H9 (cell line): ENCODE measurements around the gene PHF10. TPM values are rescaled to one million over a fixed set of nuclear protein-coding genes. Genes with fewer than 3 reads are reported as not detected.
A peak's percentile ranks its signal among the peaks of the same experiment; 100 is the strongest.

ENCODE experiments used
- DNase-seq: peaks from one replicate; pipeline ENCODE4 v3.0.0-alpha.2; 2017
- H2AFZ ChIP-seq: one replicate; pipeline ENCODE4 v1.6.1; 2013; ENCODE audit warnings: mild to moderate bottlenecking, low read length, control low read depth, moderate library complexity
- H2AK5ac ChIP-seq: 2 replicates; pipeline ENCODE4 v1.6.1; 2013; ENCODE audit warnings: low read length, control low read depth, mixed read lengths; ENCODE audit not compliant: insufficient read length
- H2BK120ac ChIP-seq: one replicate; pipeline ENCODE4 v1.6.1; 2013; ENCODE audit warnings: low read depth, mild to moderate bottlenecking, low read length, control low read depth, inconsistent platforms; ENCODE audit not compliant: poor library complexity, severe bottlenecking
- H2BK12ac ChIP-seq: 2 replicates; pipeline ENCODE4 v1.6.1; 2013; ENCODE audit warnings: low read length, control low read depth, mixed read lengths, low read depth; ENCODE audit not compliant: insufficient read length
- H2BK15ac ChIP-seq: 2 replicates; pipeline ENCODE4 v1.6.1; 2013; ENCODE audit warnings: low read depth, low read length, control low read depth
- H2BK20ac ChIP-seq: one replicate; pipeline ENCODE4 v1.6.1; 2013; ENCODE audit warnings: low read depth, mild to moderate bottlenecking, low read length, control low read depth, inconsistent platforms; ENCODE audit not compliant: poor library complexity, severe bottlenecking
- H2BK5ac ChIP-seq: 2 replicates; pipeline ENCODE4 v1.6.1; 2013; ENCODE audit warnings: low read length, control low read depth, mixed read lengths; ENCODE audit not compliant: insufficient read length
- H3K14ac ChIP-seq: 2 replicates; pipeline ENCODE4 v1.6.1; 2013; ENCODE audit warnings: low read length, control low read depth; ENCODE audit not compliant: insufficient read depth
- H3K18ac ChIP-seq: 2 replicates; pipeline ENCODE4 v1.6.1; 2013; ENCODE audit warnings: low read depth, mild to moderate bottlenecking, mixed read lengths, low read length, control low read depth; ENCODE audit not compliant: insufficient read length
- H3K23ac ChIP-seq: 2 replicates; pipeline ENCODE4 v1.6.1; 2013; ENCODE audit warnings: low read length, control low read depth, mixed read lengths, low read depth; ENCODE audit not compliant: insufficient read length
- H3K23me2 ChIP-seq: 2 replicates; pipeline ENCODE4 v1.6.1; 2013; ENCODE audit warnings: low read depth, mild to moderate bottlenecking, mixed read lengths, low read length, control low read depth; ENCODE audit not compliant: insufficient read length, poor library complexity, severe bottlenecking
- H3K27ac ChIP-seq: 2 replicates; pipeline ENCODE4 v1.5.1; 2013; ENCODE audit warnings: low read length, control low read depth, mixed read lengths, low read depth; ENCODE audit not compliant: insufficient read length
- H3K27me3 ChIP-seq: 2 replicates; pipeline ENCODE4 v1.6.1; 2013; ENCODE audit warnings: low read length, control low read depth, inconsistent platforms; ENCODE audit not compliant: insufficient read depth
- H3K4ac ChIP-seq: 2 replicates; pipeline ENCODE4 v1.6.1; 2013; ENCODE audit warnings: low read depth, mild to moderate bottlenecking, control low read depth, inconsistent platforms, low read length, moderate library complexity
- H3K4me1 ChIP-seq: 2 replicates; pipeline ENCODE4 v1.6.1; 2013; ENCODE audit warnings: low read length, control low read depth, inconsistent platforms; ENCODE audit not compliant: insufficient read depth
- H3K4me2 ChIP-seq: 2 replicates; pipeline ENCODE4 v1.6.1; 2013; ENCODE audit warnings: low read length, control low read depth, mixed read lengths; ENCODE audit not compliant: insufficient read length, insufficient read depth
- H3K56ac ChIP-seq: 2 replicates; pipeline ENCODE4 v1.6.1; 2013; ENCODE audit warnings: low read depth, mild to moderate bottlenecking, mixed read lengths, low read length, control low read depth; ENCODE audit not compliant: insufficient read length
- H3K79me1 ChIP-seq: 2 replicates; pipeline ENCODE4 v1.6.1; 2013; ENCODE audit warnings: low read depth, mild to moderate bottlenecking, moderate library complexity, low read length, control low read depth, inconsistent platforms; ENCODE audit not compliant: insufficient read depth, poor library complexity, severe bottlenecking
- H3K79me2 ChIP-seq: 2 replicates; pipeline ENCODE4 v1.6.1; 2013; ENCODE audit warnings: low read length, control low read depth, inconsistent platforms; ENCODE audit not compliant: insufficient read depth
- H3K9ac ChIP-seq: 2 replicates; pipeline ENCODE4 v1.6.1; 2013; ENCODE audit warnings: low read length, control low read depth, mixed read lengths; ENCODE audit not compliant: insufficient read length; ENCODE audit errors: extremely low read depth
- H3K9me3 ChIP-seq: one replicate; pipeline ENCODE4 v1.6.1; 2013; ENCODE audit warnings: low read depth, low read length, inconsistent platforms; ENCODE audit not compliant: control insufficient read depth
- H3T11ph ChIP-seq: one replicate; pipeline ENCODE4 v1.6.1; 2013; ENCODE audit warnings: mild to moderate bottlenecking, low read length, control low read depth, inconsistent platforms
- H4K20me1 ChIP-seq: one replicate; pipeline ENCODE4 v1.6.1; 2013; ENCODE audit not compliant: control insufficient read depth, insufficient read length, insufficient read depth
- H4K5ac ChIP-seq: 2 replicates; pipeline ENCODE4 v1.6.1; 2013; ENCODE audit warnings: low read depth, mild to moderate bottlenecking, mixed read lengths, low read length, control low read depth; ENCODE audit not compliant: insufficient read length
- H4K8ac ChIP-seq: replicated peaks from 2 replicates; pipeline ENCODE4 v1.6.1; 2013; ENCODE audit warnings: low read length, control low read depth, mixed read lengths, low read depth; ENCODE audit not compliant: insufficient read length
- H4K91ac ChIP-seq: 2 replicates; pipeline ENCODE4 v1.6.1; 2013; ENCODE audit warnings: low read depth, mild to moderate bottlenecking, moderate library complexity, mixed read lengths, low read length, control low read depth; ENCODE audit not compliant: insufficient read length
- H3K27ac Mint-ChIP-seq, 3 experiments: 2 replicates in 2 of 3; 3 replicates in 1 of 3; pipeline ENCODE4 v1.8.0; 2020 to 2021; ENCODE audit warnings: mixed read lengths in 3 of 3, mild to moderate bottlenecking in 1 of 3, moderate library complexity in 1 of 3
- H3K27me3 Mint-ChIP-seq: 2 replicates; pipeline ENCODE4 v1.8.0; 2021; ENCODE audit warnings: low read depth, mild to moderate bottlenecking, moderate library complexity, mixed read lengths
- H3K36me3 Mint-ChIP-seq, 3 experiments: 2 replicates in 2 of 3; 3 replicates in 1 of 3; pipeline ENCODE4 v1.8.0; 2020 to 2021; ENCODE audit warnings: low read depth in 3 of 3, mixed read lengths in 3 of 3; ENCODE audit not compliant: insufficient read depth in 1 of 3
- H3K4me1 Mint-ChIP-seq, 2 experiments: 2 replicates each; pipeline ENCODE4 v1.8.0; 2020; ENCODE audit warnings: mixed read lengths in 2 of 2
- H3K4me3 Mint-ChIP-seq, 2 experiments: 2 replicates in 1 of 2; 3 replicates in 1 of 2; pipeline ENCODE4 v1.8.0; 2020 to 2021; ENCODE audit warnings: mild to moderate bottlenecking in 2 of 2, mixed read lengths in 2 of 2, moderate library complexity in 1 of 2
- H3K9me3 Mint-ChIP-seq, 2 experiments: 2 replicates in 1 of 2; 3 replicates in 1 of 2; pipeline ENCODE4 v1.8.0; 2020; ENCODE audit warnings: mild to moderate bottlenecking in 2 of 2, mixed read lengths in 2 of 2, moderate library complexity in 1 of 2
- WGBS: extraction: QIAGEN DNeasy Blood & Tissue Kit; methylation state at CpG from one replicate; pipeline ENCODE4 v1.1.7; 2013; ENCODE audit warnings: missing lambda C conversion rate, low lambda C conversion rate, mixed read lengths; ENCODE audit not compliant: insufficient read length; ENCODE audit errors: extremely low coverage; 5-methylcytosine and 5-hydroxymethylcytosine counted together
- total RNA-seq: library from RNA; stranded (reverse); gene quantifications from 2 replicates; pipeline ENCODE4 v1.2.1, GENCODE V29; 2021
- TF ChIP-seq, protein P1 (sequence below): fragments of 200-600 bp; sonication (generic); conservative IDR thresholded peaks from 3 replicates; pipeline ENCODE4 v1.8.0; 2021; ENCODE audit warnings: antibody characterized with exemption, mild to moderate bottlenecking

Gene PHF10
- total RNA-seq, 1 experiment from 2014 or later, result 59.0 TPM

GRCh38 chr6:169659820-169660610, 64.3 kb downstream of the PHF10 start:
- no peak overlapping the region for H2BK120ac ChIP-seq
- H4K91ac ChIP-seq, result no peak overlapping the region
- Mint-ChIP-seq H3K27me3 (no peaks in the 10 kb centered on the region), H3K36me3 (peaks cover 66 to 84% (median 78%) of the 10 kb centered on the region in 3 experiments), H3K4me1 (peaks cover 5 to 6% of the 10 kb centered on the region in 2 experiments), H3K27ac (peak overlapping the region in 1 of 3 experiments; percentile 85; a peak in 3 of 7 replicates), H3K4me3 (no peak overlapping the region), H3K9me3 (peaks cover 0 to 3% of the 10 kb centered on the region in 2 experiments; a peak in 2 of 5 replicates)
- H3K9me3 ChIP-seq, result peaks cover 1% of the 10 kb centered on the region
- no peak overlapping the region for H2BK12ac ChIP-seq
- TF ChIP-seq, protein P1, sequence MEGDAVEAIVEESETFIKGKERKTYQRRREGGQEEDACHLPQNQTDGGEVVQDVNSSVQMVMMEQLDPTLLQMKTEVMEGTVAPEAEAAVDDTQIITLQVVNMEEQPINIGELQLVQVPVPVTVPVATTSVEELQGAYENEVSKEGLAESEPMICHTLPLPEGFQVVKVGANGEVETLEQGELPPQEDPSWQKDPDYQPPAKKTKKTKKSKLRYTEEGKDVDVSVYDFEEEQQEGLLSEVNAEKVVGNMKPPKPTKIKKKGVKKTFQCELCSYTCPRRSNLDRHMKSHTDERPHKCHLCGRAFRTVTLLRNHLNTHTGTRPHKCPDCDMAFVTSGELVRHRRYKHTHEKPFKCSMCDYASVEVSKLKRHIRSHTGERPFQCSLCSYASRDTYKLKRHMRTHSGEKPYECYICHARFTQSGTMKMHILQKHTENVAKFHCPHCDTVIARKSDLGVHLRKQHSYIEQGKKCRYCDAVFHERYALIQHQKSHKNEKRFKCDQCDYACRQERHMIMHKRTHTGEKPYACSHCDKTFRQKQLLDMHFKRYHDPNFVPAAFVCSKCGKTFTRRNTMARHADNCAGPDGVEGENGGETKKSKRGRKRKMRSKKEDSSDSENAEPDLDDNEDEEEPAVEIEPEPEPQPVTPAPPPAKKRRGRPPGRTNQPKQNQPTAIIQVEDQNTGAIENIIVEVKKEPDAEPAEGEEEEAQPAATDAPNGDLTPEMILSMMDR, result no peak
- no peak overlapping the region for H2BK20ac ChIP-seq
- no peaks in the 10 kb centered on the region for H3K23me2 ChIP-seq
- H3K79me1 ChIP-seq, result no peaks in the 10 kb centered on the region
- H3T11ph ChIP-seq, result no peak overlapping the region
- no peak overlapping the region for H4K5ac ChIP-seq
- no peak overlapping the region for H3K56ac ChIP-seq
- H2AK5ac ChIP-seq, result no peak overlapping the region
- H3K9ac ChIP-seq, result no peak overlapping the region
- no peak overlapping the region for H3K4me2 ChIP-seq
- no peak overlapping the region for H3K27ac ChIP-seq
- H3K79me2 ChIP-seq, result no peaks in the 10 kb centered on the region
- no peaks in the 10 kb centered on the region for H4K20me1 ChIP-seq
- no peak overlapping the region for H2BK5ac ChIP-seq
- H4K8ac ChIP-seq, result no peak overlapping the region
- WGBS, result no CpG with 5 or more reads among the region's 26 CpGs
- H3K4ac ChIP-seq, result no peak overlapping the region
- no peak overlapping the region for H2AFZ ChIP-seq
- no peaks in the 10 kb centered on the region for H3K4me1 ChIP-seq
- no peaks in the 10 kb centered on the region for H3K27me3 ChIP-seq
- no peak overlapping the region for H2BK15ac ChIP-seq
- no peak overlapping the region for H3K23ac ChIP-seq
- H3K14ac ChIP-seq, result no peak overlapping the region
- H3K18ac ChIP-seq, result no peak overlapping the region
- no peak for DNase-seq
